Measurements from ENCODE around the gene PPP1CA. TPM values are rescaled to one million over a fixed set of nuclear protein-coding genes. Genes with fewer than 3 reads are reported as not detected.

The PPP1CA gene
- total RNA-seq, 2 donors from 2014 or later = 168 to 215 TPM

- H3K9me3 ChIP-seq = no peaks in the 10 kb centered on the region
- 33% methylated on average over 3 of the region's 3 CpGs for WGBS
- H3K27ac ChIP-seq = peak overlapping the region; percentile 99 to 100
- intact Hi-C loops (cut with DNase I) = loop anchor here (1.0 to 10.0 kb wide), 2 partner anchors 25 to 148 kb away; partner anchors contain the start of genes CDK2AP2 and PITPNM1
- H3K36me3 ChIP-seq = no peaks in the 10 kb centered on the region
- TF ChIP-seq POLR2A (IDR thresholded peaks at IDR 0.05) (no peak), POLR2AphosphoS5 (IDR thresholded peaks at IDR 0.05) (peak; percentile 75), CTCF (IDR thresholded peaks at IDR 0.05) (peak; percentile 91 to 97 (median 95))
- DNase-seq (ENCODE audit: low spot score) = peak; percentile 60
- H3K4me3 ChIP-seq = no peak overlapping the region
- H3K4me1 ChIP-seq (replicated peaks) = peaks cover 18% of the 10 kb centered on the region
- no peaks in the 10 kb centered on the region for H3K27me3 ChIP-seq (replicated peaks; ENCODE audit: insufficient read depth)
These were observed 44.6 kb downstream of the PPP1CA start for GRCh38 chr11:67356864-67357561.

GRCh38 chr11:67356387-67356863 is 45.2 kb downstream of the PPP1CA start:
- Histone ChIP-seq H3K36me3 (no peaks in the 10 kb centered on the region), H3K4me3 (no peak overlapping the region), H3K27ac (peak overlapping the region; percentile 99 to 100), H3K9me3 (no peaks in the 10 kb centered on the region), H3K4me1 (replicated peaks) (peaks cover 23% of the 10 kb centered on the region), H3K27me3 (replicated peaks; ENCODE audit: insufficient read depth) (no peaks in the 10 kb centered on the region)
- no peak for DNase-seq (ENCODE audit: low spot score)
- intact Hi-C loops (cut with DNase I) = loop anchor here (1.0 to 10.0 kb wide), 2 partner anchors 26 to 148 kb away; partner anchors contain the start of genes CDK2AP2 and PITPNM1
- WGBS = 45% methylated on average over 4 of the region's 4 CpGs
- TF ChIP-seq CTCF (IDR thresholded peaks at IDR 0.05) (no peak), POLR2AphosphoS5 (IDR thresholded peaks at IDR 0.05) (no peak)

- TF ChIP-seq POLR2A (IDR thresholded peaks at IDR 0.05) (no peak), POLR2AphosphoS5 (IDR thresholded peaks at IDR 0.05) (no peak), CTCF (IDR thresholded peaks at IDR 0.05) (no peak)
- Histone ChIP-seq H3K4me3 (no peak overlapping the region), H3K27me3 (replicated peaks; ENCODE audit: insufficient read depth) (no peaks in the 10 kb centered on the region), H3K4me1 (replicated peaks) (peaks cover 25% of the 10 kb centered on the region), H3K9me3 (no peaks in the 10 kb centered on the region), H3K27ac (peak overlapping the region; percentile 99 to 100), H3K36me3 (no peaks in the 10 kb centered on the region)
- DNase-seq (ENCODE audit: low spot score) = no peak
- 71% methylated on average over 4 of the region's 4 CpGs for WGBS
- intact Hi-C loops (cut with DNase I) = loop anchor here (1.0 to 10.0 kb wide), 2 partner anchors 26 to 149 kb away; partner anchors contain the start of genes CDK2AP2 and PITPNM1
These were observed 45.8 kb downstream of the PPP1CA start for GRCh38 chr11:67355794-67356386.

- intact Hi-C loops (cut with DNase I) = loop anchor here (10.0 kb wide), 1 partner anchor 150 kb away; the partner anchor contains the start of genes CDK2AP2 and PITPNM1
- 60% methylated on average over 11 of the region's 11 CpGs for WGBS
- TF ChIP-seq POLR2AphosphoS5 (IDR thresholded peaks at IDR 0.05) = no peak
- TF ChIP-seq POLR2A (IDR thresholded peaks at IDR 0.05) = no peak
- no peak for TF ChIP-seq CTCF (IDR thresholded peaks at IDR 0.05)
- Histone ChIP-seq H3K4me3 (no peak overlapping the region), H3K27me3 (replicated peaks; ENCODE audit: insufficient read depth) (no peaks in the 10 kb centered on the region), H3K4me1 (replicated peaks) (peaks cover 25% of the 10 kb centered on the region), H3K27ac (peak overlapping the region; percentile 99 to 100), H3K9me3 (no peaks in the 10 kb centered on the region), H3K36me3 (no peaks in the 10 kb centered on the region)
- no peak for DNase-seq (ENCODE audit: low spot score)
These were observed 46.5 kb downstream of the PPP1CA start for GRCh38 chr11:67355023-67355793.
